HepG2 (cell line): ENCODE measurements around the gene C6orf15. TPM values are rescaled to one million over a fixed set of nuclear protein-coding genes. Genes with fewer than 3 reads are reported as not detected.

Source experiments
- ASH2L ChIP-seq: fragments of 300-600, 200-600 bp; sonication (generic); IDR thresholded peaks from 2 replicates; pipeline ENCODE4 v1.7.0; 2017; ENCODE audit warnings: low read depth, mild to moderate bottlenecking, moderate library complexity, mixed read lengths, low read length; ENCODE audit not compliant: insufficient read length
- ATF5 ChIP-seq: sonication (generic); formaldehyde crosslinking; IDR thresholded peaks from 2 replicates; pipeline ENCODE4 v1.4.0; 2020; ENCODE audit warnings: mild to moderate bottlenecking, low read depth, missing genetic modification reagents
- DNMT1 ChIP-seq: sonication (generic); formaldehyde crosslinking; IDR thresholded peaks from 2 replicates; pipeline ENCODE4 v1.5.1; 2020; ENCODE audit warnings: mild to moderate bottlenecking, missing genetic modification reagents
- DNMT3B ChIP-seq: conservative IDR thresholded peaks from 2 replicates; pipeline ENCODE4 v1.6.1; 2016; ENCODE audit warnings: missing biosample characterization, control low read depth
- HMGA1 ChIP-seq: sonication (generic); formaldehyde crosslinking; conservative IDR thresholded peaks from 2 replicates; pipeline ENCODE4 v1.4.0; 2020; ENCODE audit warnings: missing genetic modification reagents
- IRF2 ChIP-seq: IDR thresholded peaks from 2 replicates; pipeline ENCODE4 v1.6.1; 2018; ENCODE audit warnings: missing genetic modification reagents, missing compliant biosample characterization
- JUNB ChIP-seq: sonication (generic); formaldehyde crosslinking; IDR thresholded peaks from 2 replicates; pipeline ENCODE4 v1.8.0; 2022; ENCODE audit warnings: missing genetic modification reagents, mild to moderate bottlenecking, borderline replicate concordance
- LCORL ChIP-seq, 2 experiments: fragments of 450-650 bp in 1 of 2; sonication (generic) in 1 of 2; formaldehyde crosslinking in 1 of 2; IDR thresholded peaks; 2 replicates each; pipeline versions ENCODE4 v1.5.0 to v1.6.1; 2017 to 2020; ENCODE audit warnings: antibody characterized with exemption in 1 of 2, missing genetic modification reagents in 1 of 2
- NCOA1 ChIP-seq: sonication (generic); formaldehyde crosslinking; IDR thresholded peaks from 2 replicates; pipeline ENCODE4 v1.9.0; 2021; ENCODE audit warnings: missing genetic modification reagents
- NR2F1 ChIP-seq, 2 experiments: fragments of 450-650 bp in 1 of 2; formaldehyde crosslinking in 1 of 2; IDR thresholded peaks; 2 replicates each; pipeline versions ENCODE4 v1.5.0 to v1.6.1; 2016 to 2020; ENCODE audit warnings: mild to moderate bottlenecking in 1 of 2, missing compliant biosample characterization in 1 of 2, missing genetic modification reagents in 1 of 2, moderate library complexity in 1 of 2
- PBX2 ChIP-seq: IDR thresholded peaks from 2 replicates; pipeline ENCODE4 v1.6.1; 2016; ENCODE audit warnings: control low read depth
- PLRG1 ChIP-seq: fragments of 450-650 bp; conservative IDR thresholded peaks from 2 replicates; pipeline ENCODE4 v1.6.1; 2016
- SIN3B ChIP-seq: fragments of 150-350 bp; IDR thresholded peaks from 2 replicates; pipeline ENCODE4 v1.6.1; 2014; ENCODE audit warnings: low read length
- SSRP1 ChIP-seq: IDR thresholded peaks from 2 replicates; pipeline ENCODE4 v1.6.1; 2016; ENCODE audit warnings: control low read depth
- TFDP1 ChIP-seq: IDR thresholded peaks from 2 replicates; pipeline ENCODE4 v1.6.1; 2016; ENCODE audit warnings: missing compliant biosample characterization, missing genetic modification reagents, borderline replicate concordance
- THAP7 ChIP-seq: sonication (generic); formaldehyde crosslinking; IDR thresholded peaks from 2 replicates; pipeline ENCODE4 v1.8.1; 2023; ENCODE audit warnings: mild to moderate bottlenecking, missing genetic modification reagents
- ZNF737 ChIP-seq: sonication (generic); formaldehyde crosslinking; IDR thresholded peaks from 2 replicates; pipeline ENCODE4 v1.5.0; 2020; ENCODE audit warnings: missing genetic modification reagents, mild to moderate bottlenecking, borderline replicate concordance
- ZNF775 ChIP-seq: sonication (generic); formaldehyde crosslinking; IDR thresholded peaks from 2 replicates; pipeline ENCODE4 v1.4.0; 2020; ENCODE audit warnings: missing genetic modification reagents, mild to moderate bottlenecking, moderate library complexity, borderline replicate concordance
- ZNF781 ChIP-seq: sonication (generic); formaldehyde crosslinking; IDR thresholded peaks from 2 replicates; pipeline ENCODE4 v1.5.1; 2020; ENCODE audit warnings: borderline replicate concordance, mild to moderate bottlenecking, missing genetic modification reagents; ENCODE audit errors: not compliant biosample characterization
- polyA plus RNA-seq, 8 experiments: library from polyadenylated mRNA; depleted of rRNA in 3 of 8; stranded (reverse) in 7 of 8; unstranded in 1 of 8; fragments of >200 nt; fragmentation: Illumina TruSeq in 4 of 8; extraction: Trizol in 4 of 8; gene quantifications; 2 replicates each; pipeline versions ENCODE4 v1.2.1 to v1.2.3, GENCODE V29; 2011 to 2016; ENCODE audit warnings: low read depth in 4 of 8, missing spikeins in 1 of 8, mixed read lengths in 1 of 8; ENCODE audit not compliant: insufficient read depth in 1 of 8
- total RNA-seq, 5 experiments: library from RNA; depleted of rRNA; stranded (reverse); fragments of >200 nt; fragmentation: Illumina TruSeq; extraction: Trizol; gene quantifications; 2 replicates each; pipeline ENCODE4 v1.2.3, GENCODE V29; 2016; ENCODE audit warnings: low read depth in 1 of 5
- TF ChIP-seq, protein P1 (sequence below): sonication (generic); formaldehyde crosslinking; IDR thresholded peaks from 2 replicates; pipeline ENCODE4 v1.4.0; 2020; ENCODE audit warnings: missing genetic modification reagents, mild to moderate bottlenecking, borderline replicate concordance
- TF ChIP-seq, protein P2 (sequence below): sonication (generic); formaldehyde crosslinking; IDR thresholded peaks from 2 replicates; pipeline ENCODE4 v1.4.0; 2020; ENCODE audit warnings: mild to moderate bottlenecking, missing genetic modification reagents

Gene C6orf15
- total and polyA plus RNA-seq, 2 of the 13 experiments (the other 11 are each of a cell fraction or from before 2014, with no cell fraction given) = not detected

DNA sequence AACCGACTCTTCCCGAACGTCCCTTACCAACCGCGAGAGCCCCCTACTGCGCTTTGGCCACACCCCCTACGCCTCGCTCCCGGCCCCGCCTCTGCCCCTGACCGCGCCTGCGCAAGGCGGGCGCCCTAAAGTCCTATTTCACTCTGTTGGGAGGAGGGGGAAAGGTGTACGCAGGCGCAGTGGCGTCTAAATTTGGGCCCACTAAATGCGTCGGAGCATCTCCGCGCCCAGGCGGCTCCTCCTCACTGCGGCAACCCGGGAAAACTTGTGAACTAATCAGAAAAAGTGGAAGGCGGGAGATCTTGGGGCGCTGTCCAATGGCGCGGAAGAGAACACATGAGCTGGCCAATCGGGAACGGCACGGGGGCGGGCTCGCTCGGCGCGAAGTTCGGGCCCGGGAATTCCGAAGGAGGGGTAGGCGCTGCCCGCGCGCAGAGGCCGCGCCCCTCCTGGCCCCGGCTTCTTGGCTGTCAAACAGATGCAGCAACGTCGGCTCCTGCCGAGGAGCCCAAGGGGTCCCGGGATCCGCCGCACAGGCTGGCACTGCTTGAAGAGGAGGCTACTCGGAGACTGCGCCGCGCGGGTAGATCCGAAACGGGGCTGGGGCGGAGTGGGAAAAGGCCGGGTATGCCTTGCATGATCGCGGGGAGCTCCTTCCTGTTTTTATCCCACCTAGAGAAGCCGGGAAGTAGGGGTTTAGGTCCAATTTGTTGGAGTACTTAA lies 45.9 kb upstream of the C6orf15 start, which contains the start of gene TCF19 (continued):
- TF ChIP-seq THAP7 (CRISPR knock-in tag) (no peak), LCORL (IDR thresholded peaks at IDR 0.05) (peak; percentile 60; the same call in 1 of the 2 replicates), LCORL (CRISPR knock-in tag; IDR thresholded peaks at IDR 0.05) (peak; percentile 86), ATF5 (CRISPR knock-in tag) (no peak), JUNB (CRISPR knock-in tag) (peak; percentile 30; the same call in 1 of the 2 replicates), NR2F1 (CRISPR knock-in tag; IDR thresholded peaks at IDR 0.05) (no peak), IRF2 (peak; percentile 14; the same call in 1 of the 2 replicates), SIN3B (peak; percentile 88), SSRP1 (CRISPR knock-in tag) (no peak), ZNF781 (CRISPR knock-in tag) (no peak), ZNF737 (CRISPR knock-in tag) (peak; percentile 44; the same call in 1 of the 2 replicates), DNMT3B (CRISPR knock-in tag) (no peak), NCOA1 (CRISPR knock-in tag) (0 out of 2 replicates have a peak, but pooled peaks have one; percentile 28), ZNF775 (CRISPR knock-in tag) (peak; percentile 50; the same call in 1 of the 2 replicates), ASH2L (peak; percentile 75), PBX2 (no peak), HMGA1 (no peak), DNMT1 (CRISPR knock-in tag) (0 out of 2 replicates have a peak, but pooled peaks have one; percentile 72), PLRG1 (no peak), TFDP1 (CRISPR knock-in tag) (peak; percentile 99)
- TF ChIP-seq, protein P1, sequence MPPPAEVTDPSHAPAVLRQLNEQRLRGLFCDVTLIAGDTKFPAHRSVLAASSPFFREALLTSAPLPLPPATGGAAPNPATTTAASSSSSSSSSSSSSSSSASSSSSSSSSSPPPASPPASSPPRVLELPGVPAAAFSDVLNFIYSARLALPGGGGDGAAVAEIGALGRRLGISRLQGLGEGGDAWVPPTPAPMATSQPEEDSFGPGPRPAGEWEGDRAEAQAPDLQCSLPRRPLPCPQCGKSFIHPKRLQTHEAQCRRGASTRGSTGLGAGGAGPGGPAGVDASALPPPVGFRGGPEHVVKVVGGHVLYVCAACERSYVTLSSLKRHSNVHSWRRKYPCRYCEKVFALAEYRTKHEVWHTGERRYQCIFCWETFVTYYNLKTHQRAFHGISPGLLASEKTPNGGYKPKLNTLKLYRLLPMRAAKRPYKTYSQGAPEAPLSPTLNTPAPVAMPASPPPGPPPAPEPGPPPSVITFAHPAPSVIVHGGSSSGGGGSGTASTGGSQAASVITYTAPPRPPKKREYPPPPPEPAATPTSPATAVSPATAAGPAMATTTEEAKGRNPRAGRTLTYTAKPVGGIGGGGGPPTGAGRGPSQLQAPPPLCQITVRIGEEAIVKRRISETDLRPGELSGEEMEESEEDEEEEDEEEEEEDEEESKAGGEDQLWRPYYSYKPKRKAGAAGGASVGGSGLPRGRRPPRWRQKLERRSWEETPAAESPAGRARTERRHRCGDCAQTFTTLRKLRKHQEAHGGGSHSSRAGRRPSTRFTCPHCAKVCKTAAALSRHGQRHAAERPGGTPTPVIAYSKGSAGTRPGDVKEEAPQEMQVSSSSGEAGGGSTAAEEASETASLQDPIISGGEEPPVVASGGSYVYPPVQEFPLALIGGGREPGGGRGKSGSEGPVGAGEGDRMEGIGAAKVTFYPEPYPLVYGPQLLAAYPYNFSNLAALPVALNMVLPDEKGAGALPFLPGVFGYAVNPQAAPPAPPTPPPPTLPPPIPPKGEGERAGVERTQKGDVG (CRISPR knock-in tag) = no peak; the same call in 1 of the 2 replicates
- TF ChIP-seq, protein P2, sequence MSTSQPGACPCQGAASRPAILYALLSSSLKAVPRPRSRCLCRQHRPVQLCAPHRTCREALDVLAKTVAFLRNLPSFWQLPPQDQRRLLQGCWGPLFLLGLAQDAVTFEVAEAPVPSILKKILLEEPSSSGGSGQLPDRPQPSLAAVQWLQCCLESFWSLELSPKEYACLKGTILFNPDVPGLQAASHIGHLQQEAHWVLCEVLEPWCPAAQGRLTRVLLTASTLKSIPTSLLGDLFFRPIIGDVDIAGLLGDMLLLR (CRISPR knock-in tag) = peak; percentile 69; the same call in 1 of the 2 replicates
